Central memory CD8-positive, alpha-beta T cell (primary cell): Measurements from ENCODE around the gene KRTAP24-1.

Source experiments
- ATAC-seq: fragments of 150-1000 bp; cut with Tn5 transposase; replicated peaks from 2 replicates; pipeline ENCODE4 v1.10.0; 2022; ENCODE audit warnings: mild to moderate bottlenecking, moderate FRiP score, moderate number of reproducible peaks; ENCODE audit not compliant: poor library complexity, severe bottlenecking; ENCODE audit errors: extremely low read depth
- DNase-seq, 2 donors: peaks; one replicate each; pipeline ENCODE4 v3.0.0; 2021; ENCODE audit warnings: low spot score in 2 of 2
- H3K27ac Mint-ChIP-seq: one replicate; pipeline ENCODE4 v1.8.0; 2022; ENCODE audit warnings: low read depth, mild to moderate bottlenecking, moderate library complexity, mixed read lengths
- H3K27me3 Mint-ChIP-seq: one replicate; pipeline ENCODE4 v1.8.0; 2022; ENCODE audit warnings: mixed read lengths
- H3K36me3 Mint-ChIP-seq: one replicate; pipeline ENCODE4 v1.8.0; 2022; ENCODE audit warnings: mild to moderate bottlenecking, moderate library complexity, mixed read lengths; ENCODE audit not compliant: insufficient read depth
- H3K4me1 Mint-ChIP-seq: one replicate; pipeline ENCODE4 v1.8.0; 2022; ENCODE audit warnings: mixed read lengths
- H3K4me3 Mint-ChIP-seq: one replicate; pipeline ENCODE4 v1.8.0; 2022; ENCODE audit warnings: mild to moderate bottlenecking, moderate library complexity, mixed read lengths
- H3K9me3 Mint-ChIP-seq: one replicate; pipeline ENCODE4 v1.8.0; 2022; ENCODE audit warnings: mixed read lengths

KRTAP24-1 gene, protein sequence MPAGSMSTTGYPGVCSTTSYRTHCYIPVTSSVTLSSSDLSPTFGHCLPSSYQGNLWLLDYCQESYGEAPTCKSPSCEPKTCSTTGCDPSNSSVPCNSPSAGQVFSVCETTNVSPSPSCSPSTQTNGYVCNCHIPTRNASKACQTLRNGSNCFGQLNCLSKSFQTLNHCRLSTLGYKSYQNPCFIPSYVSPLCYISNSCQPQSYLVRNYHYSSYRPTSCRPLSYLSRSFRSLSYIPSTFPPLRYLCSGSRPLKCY

DNA sequence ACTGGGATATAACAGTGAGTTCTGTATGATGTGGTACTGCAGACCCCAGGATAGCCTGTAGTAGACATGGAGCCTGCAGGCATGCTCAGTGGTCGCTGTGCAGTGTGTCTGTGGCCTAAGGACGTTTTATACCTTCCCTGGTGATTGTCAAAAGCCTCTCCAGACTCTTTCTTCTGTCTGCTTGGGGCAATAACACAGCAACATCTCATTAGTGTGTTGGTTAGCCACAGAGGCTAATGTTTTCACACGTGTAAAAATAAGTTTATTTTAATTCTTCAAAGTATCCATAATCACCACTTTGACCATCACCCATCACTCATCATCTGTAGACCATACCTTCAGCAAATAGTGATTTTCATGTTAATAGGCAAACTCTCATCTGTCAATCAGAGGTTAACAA lies at the start of gene KRTAP24-1:
Gene KRTAP24-1 (minus strand): TSS at position 101 of the 400 bp plus-strand sequence. CDS start 18 bp downstream, at position 83.
- no peaks in the 10 kb centered on the region for H3K9me3 Mint-ChIP-seq
- H3K36me3 Mint-ChIP-seq, result no peaks in the 10 kb centered on the region
- H3K27ac Mint-ChIP-seq, result no peak within 1 kb of the TSS
- H3K4me3 Mint-ChIP-seq, result no peak within 1 kb of the TSS
- ATAC-seq (no peak), DNase-seq (no peak)
- no peaks in the 10 kb centered on the region for H3K27me3 Mint-ChIP-seq
- H3K4me1 Mint-ChIP-seq, result no peaks in the 10 kb centered on the region

DNA sequence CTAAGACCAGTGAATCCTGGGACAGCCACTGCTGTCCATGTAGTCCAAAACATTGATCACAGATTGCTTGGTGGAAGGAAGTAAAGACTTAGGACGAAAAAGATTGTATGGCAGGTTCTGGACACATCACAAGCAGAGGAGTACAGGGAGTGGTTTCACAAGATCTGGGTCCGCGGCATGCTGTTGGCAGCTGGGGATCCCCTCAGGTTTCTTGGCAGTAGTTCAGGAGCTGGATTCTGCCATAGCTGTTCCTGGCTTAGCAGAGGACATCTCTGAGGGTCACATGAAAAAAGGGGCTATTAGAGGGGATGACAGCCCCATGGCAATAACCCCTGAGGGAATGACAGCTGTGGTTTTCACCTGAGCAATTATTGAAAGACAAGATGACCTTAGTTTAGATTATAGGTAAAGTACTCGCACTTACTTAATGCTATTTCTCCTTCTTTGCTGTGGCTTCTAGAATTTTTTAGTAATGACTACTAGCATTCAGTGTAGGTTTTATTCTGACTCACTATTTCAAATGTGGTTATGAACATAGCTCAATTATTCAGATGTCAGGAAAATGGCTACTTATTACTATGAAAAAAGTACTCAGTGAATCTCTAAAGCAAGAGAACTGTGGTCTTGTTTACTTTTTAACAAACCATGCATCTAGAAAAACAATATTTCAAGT lies 46.6 kb upstream of the KRTAP24-1 start:
- no peak for DNase-seq

DNA sequence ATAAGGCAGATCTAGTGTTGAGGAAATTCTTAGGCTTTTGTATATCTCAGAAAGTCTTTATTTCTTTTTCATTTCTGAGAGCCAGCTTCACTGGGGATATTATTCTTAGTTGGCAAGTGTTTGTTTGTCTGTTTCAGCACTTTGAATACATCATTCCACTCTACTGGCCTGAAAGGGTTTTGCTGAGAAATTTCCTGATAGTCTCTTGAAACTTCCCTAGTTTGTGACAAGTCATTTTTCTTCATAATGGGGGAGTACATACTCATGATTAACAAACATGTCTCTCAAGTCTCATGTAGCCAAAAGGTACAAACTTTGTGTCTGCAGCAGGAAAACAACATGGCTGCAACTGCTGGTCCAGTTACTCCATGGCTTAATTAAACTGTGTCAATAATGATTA lies 43.6 kb upstream of the KRTAP24-1 start:
- no peaks in the 10 kb centered on the region for H3K36me3 Mint-ChIP-seq
- DNase-seq (no peak), ATAC-seq (no peak)
- no peaks in the 10 kb centered on the region for H3K4me1 Mint-ChIP-seq
- no peak overlapping the region for H3K27ac Mint-ChIP-seq
- H3K27me3 Mint-ChIP-seq, result no peaks in the 10 kb centered on the region
- no peak overlapping the region for H3K4me3 Mint-ChIP-seq
- peaks cover 6% of the 10 kb centered on the region for H3K9me3 Mint-ChIP-seq

More for the DNA sequence above, 46.6 kb upstream of the KRTAP24-1 start:
- Mint-ChIP-seq H3K4me3 (no peak overlapping the region), H3K4me1 (no peaks in the 10 kb centered on the region), H3K36me3 (no peaks in the 10 kb centered on the region), H3K27ac (no peak overlapping the region), H3K9me3 (peaks cover 4% of the 10 kb centered on the region), H3K27me3 (no peaks in the 10 kb centered on the region)
- ATAC-seq, result no peak

DNA sequence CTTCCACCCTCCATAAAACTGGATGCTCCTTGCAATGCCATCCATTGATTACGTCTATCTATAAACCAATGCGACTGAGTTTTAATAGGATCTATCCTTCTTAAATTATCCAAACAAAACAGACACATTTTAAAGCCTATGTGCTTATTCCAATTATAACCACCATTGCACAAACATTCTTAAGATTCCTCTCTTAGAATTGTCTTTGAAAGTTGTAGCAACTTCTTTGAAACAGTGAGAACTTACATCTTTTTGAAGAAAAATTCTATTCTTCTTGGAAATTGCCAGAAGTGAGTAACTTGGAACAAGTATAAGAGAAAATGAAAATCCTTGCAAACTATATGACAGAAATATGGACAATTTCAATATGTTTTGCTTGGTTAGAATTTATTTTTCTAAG lies 37.5 kb upstream of the KRTAP24-1 start, which contains the start of gene KRTAP26-1:
Gene KRTAP26-1 (minus strand): TSS at position 101 of the 400 bp plus-strand sequence. CDS start 280 bp downstream, outside the sequence.
- H3K4me3 Mint-ChIP-seq, result no peak within 1 kb of the TSS
- H3K36me3 Mint-ChIP-seq, result no peaks in the 10 kb centered on the region
- ATAC-seq (no peak), DNase-seq (no peak)
- no peak within 1 kb of the TSS for H3K27ac Mint-ChIP-seq
- H3K27me3 Mint-ChIP-seq, result no peaks in the 10 kb centered on the region
- peaks cover 11% of the 10 kb centered on the region for H3K9me3 Mint-ChIP-seq
- no peaks in the 10 kb centered on the region for H3K4me1 Mint-ChIP-seq

DNA sequence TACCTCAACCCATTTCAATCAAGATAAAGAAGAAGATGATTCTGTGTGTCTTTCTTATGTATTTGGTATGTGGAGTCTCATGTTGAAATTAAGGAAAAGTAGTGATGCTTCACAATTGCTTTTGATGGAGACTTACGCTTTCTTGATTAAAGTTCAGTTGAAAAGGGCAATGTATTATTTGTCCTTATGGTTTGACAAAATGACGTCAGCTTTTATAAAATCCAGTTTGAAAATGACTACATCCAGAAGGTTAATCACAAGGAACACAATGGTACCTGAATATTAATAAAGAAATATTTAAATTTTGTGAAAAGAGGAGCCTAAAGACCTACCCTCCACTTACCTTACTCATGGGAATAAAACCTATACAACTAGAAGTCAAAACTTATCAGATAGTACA lies 33.0 kb upstream of the KRTAP24-1 start:
- Mint-ChIP-seq H3K27ac (no peak overlapping the region), H3K36me3 (no peaks in the 10 kb centered on the region), H3K27me3 (no peaks in the 10 kb centered on the region), H3K4me3 (no peak overlapping the region), H3K9me3 (peaks cover 5% of the 10 kb centered on the region), H3K4me1 (no peaks in the 10 kb centered on the region)
- DNase-seq, result no peak
- ATAC-seq, result no peak

DNA sequence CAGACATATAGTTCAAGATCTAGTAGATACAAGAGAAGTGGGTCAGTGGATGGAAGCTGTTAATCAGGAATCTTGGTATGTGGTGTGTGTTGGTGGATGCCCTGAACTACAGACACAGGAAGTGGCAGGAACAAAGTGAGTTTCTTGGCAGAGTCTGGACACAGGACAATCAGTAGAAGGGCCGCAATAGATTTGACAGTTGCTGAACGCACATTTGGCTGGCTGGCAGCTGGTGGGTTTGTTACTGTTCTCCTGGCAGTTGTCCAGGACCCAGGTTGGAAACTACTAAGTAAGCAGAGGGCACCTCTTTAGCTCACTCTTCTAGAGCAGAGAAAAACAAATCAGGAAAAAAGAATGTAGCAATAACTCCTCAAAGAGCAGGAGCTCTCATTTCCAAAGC lies 24.1 kb upstream of the KRTAP24-1 start:
- Mint-ChIP-seq H3K4me3 (no peak overlapping the region), H3K4me1 (no peaks in the 10 kb centered on the region), H3K36me3 (no peaks in the 10 kb centered on the region), H3K9me3 (peaks cover 10% of the 10 kb centered on the region), H3K27me3 (no peaks in the 10 kb centered on the region), H3K27ac (no peak overlapping the region)
- ATAC-seq, result no peak
- no peak for DNase-seq

DNA sequence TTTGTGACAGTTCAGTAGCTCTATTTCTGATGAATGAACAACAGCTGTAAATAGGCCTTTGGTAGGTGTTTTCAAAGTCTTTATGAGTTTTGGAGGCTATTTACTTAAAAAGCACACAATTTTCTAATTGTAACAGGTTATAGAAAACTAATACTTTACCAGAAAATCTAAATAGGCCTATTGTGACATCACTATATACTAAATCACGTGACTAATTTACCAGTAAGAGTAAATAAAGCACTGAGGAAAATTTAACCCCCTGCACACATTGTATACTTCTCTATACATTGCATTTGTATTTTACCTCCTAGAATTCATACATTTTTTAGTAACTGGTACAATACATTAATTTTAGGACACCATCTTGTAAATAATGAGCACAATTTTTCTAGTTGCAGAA lies 22.4 kb upstream of the KRTAP24-1 start:
- DNase-seq (no peak), ATAC-seq (no peak)
- Mint-ChIP-seq H3K36me3 (no peaks in the 10 kb centered on the region), H3K4me3 (no peak overlapping the region), H3K27me3 (no peaks in the 10 kb centered on the region), H3K27ac (no peak overlapping the region), H3K4me1 (no peaks in the 10 kb centered on the region), H3K9me3 (peaks cover 13% of the 10 kb centered on the region)

DNA sequence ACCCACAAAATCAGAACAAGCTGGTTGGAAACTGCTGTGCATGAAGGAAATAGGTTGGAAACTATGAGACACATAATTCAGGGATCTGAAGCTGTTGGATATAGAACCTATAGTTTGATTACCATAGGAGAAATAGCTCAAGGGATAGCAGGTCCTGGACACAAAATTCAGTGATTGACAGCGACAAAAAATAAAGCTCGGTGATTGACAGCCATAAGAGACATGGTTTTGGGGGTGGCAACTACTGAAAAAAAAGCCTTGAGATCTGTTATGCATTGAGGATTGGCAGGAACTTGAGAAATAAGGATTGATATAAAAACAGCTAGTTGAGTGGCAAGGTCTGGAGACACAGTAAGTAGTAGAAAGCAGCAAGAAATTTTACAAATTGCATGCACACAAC lies 6.5 kb upstream of the KRTAP24-1 start, which contains the start of gene KRTAP25-1:
Gene KRTAP25-1 (minus strand): TSS at position 300 of the 400 bp plus-strand sequence. CDS start 24 bp downstream, at position 276.
- no peaks in the 10 kb centered on the region for H3K4me1 Mint-ChIP-seq
- no peak within 1 kb of the TSS for H3K4me3 Mint-ChIP-seq
- ATAC-seq (no peak), DNase-seq (no peak)
- no peaks in the 10 kb centered on the region for H3K36me3 Mint-ChIP-seq
- H3K27me3 Mint-ChIP-seq, result no peaks in the 10 kb centered on the region
- no peaks in the 10 kb centered on the region for H3K9me3 Mint-ChIP-seq
- no peak within 1 kb of the TSS for H3K27ac Mint-ChIP-seq

DNA sequence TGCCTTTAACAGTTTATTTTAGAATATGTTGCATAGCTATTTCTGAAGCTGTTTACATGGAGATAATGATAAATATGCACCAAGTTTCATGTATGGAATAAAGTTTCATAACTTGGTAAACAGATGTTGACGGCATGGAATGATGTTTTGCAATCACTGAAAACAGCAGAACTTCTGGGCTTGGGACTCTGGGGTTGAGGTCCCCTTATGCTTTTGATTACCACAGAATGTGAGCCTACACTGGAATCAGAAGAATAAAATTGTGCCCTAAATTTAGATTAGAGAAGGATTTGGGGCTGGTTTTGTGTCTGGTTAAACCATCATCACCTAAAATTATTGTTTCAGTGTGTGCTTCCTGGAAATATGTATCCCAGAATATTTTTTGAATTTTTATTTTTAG lies 11.1 kb downstream of the KRTAP24-1 start:
- H3K27ac Mint-ChIP-seq, result no peak overlapping the region
- no peak overlapping the region for H3K4me3 Mint-ChIP-seq
- DNase-seq (no peak), ATAC-seq (no peak)
- no peaks in the 10 kb centered on the region for H3K4me1 Mint-ChIP-seq
- no peaks in the 10 kb centered on the region for H3K27me3 Mint-ChIP-seq
- H3K9me3 Mint-ChIP-seq, result peaks cover 7% of the 10 kb centered on the region
- no peaks in the 10 kb centered on the region for H3K36me3 Mint-ChIP-seq

DNA sequence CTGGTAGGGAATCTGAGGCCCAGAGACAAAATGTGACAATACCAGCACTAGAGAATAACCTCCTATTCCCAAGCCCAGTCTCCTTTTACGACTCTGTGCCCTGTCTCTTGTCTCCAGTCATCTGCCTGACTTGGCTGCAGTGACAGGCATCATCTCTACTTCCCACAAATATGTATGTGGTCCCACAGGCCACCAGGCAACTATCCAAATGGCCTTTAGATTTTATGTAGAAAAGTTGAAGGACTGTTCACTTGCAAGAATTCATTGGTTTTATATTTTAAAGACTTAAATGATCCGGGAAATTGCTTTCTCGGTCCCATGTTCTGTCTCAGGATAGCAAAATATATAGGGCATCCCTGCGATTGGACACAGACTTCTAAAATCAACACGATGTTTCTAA lies 11.6 kb downstream of the KRTAP24-1 start:
- H3K36me3 Mint-ChIP-seq, result no peaks in the 10 kb centered on the region
- DNase-seq (no peak), ATAC-seq (no peak)
- no peaks in the 10 kb centered on the region for H3K27me3 Mint-ChIP-seq
- H3K4me1 Mint-ChIP-seq, result no peaks in the 10 kb centered on the region
- H3K27ac Mint-ChIP-seq, result no peak overlapping the region
- no peak overlapping the region for H3K4me3 Mint-ChIP-seq
- peaks cover 7% of the 10 kb centered on the region for H3K9me3 Mint-ChIP-seq

DNA sequence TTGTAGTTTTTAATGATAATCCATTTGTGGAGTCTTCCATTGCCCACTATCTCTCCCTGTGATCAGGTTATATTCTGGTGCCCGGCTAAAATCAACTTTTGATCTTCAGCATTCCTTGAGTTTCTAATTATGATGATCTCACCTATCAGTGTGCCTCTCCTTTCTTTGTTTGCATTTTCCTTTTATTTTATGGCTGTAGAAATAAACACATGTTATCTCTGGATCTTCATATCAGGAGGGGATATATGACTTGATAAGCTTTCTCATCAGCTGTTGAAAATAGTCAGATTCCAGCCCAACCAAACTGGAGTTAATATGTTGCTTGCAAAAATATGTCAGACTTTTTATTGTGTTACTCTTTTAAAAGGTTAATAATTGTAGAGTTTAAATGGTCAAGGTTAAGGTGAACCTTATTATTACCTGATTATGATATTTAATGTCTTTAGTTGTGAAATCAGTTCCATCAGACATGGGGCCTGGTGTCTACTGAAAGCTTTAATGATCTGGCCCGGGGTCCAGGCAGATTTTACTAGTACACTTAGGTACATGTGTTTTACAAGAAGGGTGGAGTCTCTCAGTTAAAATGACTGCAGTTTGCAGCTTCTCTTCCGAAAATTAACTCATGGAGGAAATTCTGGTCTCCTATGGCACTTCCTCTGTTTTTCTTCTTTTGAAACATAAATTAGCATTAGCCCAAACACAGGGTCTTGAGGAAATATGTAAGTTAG lies 12.8 kb downstream of the KRTAP24-1 start:
- ATAC-seq (no peak), DNase-seq (no peak)
- H3K27me3 Mint-ChIP-seq, result no peaks in the 10 kb centered on the region
- H3K4me1 Mint-ChIP-seq, result no peaks in the 10 kb centered on the region
- H3K9me3 Mint-ChIP-seq, result peaks cover 12% of the 10 kb centered on the region
- no peak overlapping the region for H3K4me3 Mint-ChIP-seq
- H3K36me3 Mint-ChIP-seq, result no peaks in the 10 kb centered on the region
- H3K27ac Mint-ChIP-seq, result no peak overlapping the region

DNA sequence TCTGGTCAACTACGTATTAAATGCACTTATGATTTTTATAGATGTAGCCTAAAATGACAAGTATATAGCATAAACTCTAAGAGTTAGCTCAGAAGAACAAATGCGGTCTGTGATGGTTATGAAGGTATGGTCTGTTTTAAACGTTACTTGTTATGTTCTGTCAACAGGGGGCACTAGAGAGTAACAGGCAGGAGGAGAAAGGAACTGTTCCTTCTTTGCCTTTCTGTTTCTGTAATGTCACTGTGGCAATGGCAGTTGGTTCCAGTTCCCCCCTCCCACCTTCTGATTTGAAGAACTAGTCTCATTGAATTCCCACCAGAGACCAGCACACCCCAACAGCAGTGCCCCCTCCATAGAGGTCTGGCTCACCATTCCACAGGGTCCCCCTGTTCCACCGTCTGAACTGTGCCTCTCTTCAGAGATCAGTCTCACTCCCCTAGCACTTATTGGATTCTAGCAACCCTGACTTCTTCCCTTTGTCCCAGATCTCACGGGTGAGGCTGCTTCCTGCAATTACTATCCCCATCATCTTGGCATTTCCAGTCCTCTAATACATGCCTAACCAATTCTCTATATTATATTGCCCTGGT lies 14.0 kb downstream of the KRTAP24-1 start:
- DNase-seq (no peak), ATAC-seq (no peak)
- Mint-ChIP-seq H3K27ac (no peak overlapping the region), H3K36me3 (no peaks in the 10 kb centered on the region), H3K4me1 (no peaks in the 10 kb centered on the region), H3K9me3 (peaks cover 12% of the 10 kb centered on the region), H3K4me3 (no peak overlapping the region), H3K27me3 (no peaks in the 10 kb centered on the region)
